SH-SY5Y (cell line): ENCODE data around the gene SHISA4.

Experiments used
- GATA2 ChIP-seq: IDR thresholded peaks from 2 replicates; pipeline ENCODE4 v1.6.1; 2011; ENCODE audit warnings: mild to moderate bottlenecking, low read depth, low read length
- GATA3 ChIP-seq: IDR thresholded peaks from 2 replicates; pipeline ENCODE4 v1.6.1; 2011; ENCODE audit warnings: low read depth, mild to moderate bottlenecking, low read length, moderate library complexity

DNA sequence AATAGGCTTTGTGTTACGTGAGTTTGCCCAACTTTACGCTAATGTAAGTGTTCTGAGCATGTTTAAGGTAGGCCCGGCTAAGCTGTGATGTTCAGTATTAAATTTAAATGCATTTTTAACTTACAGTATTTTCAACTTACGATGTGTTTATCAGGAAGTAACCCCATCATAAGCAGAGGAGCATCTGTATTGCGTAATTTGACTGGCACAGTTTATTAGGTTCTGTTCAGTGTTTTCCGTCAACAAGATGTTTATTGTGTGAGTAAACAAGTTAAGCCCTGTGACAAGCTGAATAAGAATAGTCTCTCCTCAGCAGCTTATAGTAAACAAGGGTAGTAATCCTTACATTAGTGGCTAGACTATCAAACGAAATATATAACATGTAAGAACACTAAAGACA lies 27.2 kb upstream of the SHISA4 start:
- TF ChIP-seq GATA2, result no peak
- TF ChIP-seq GATA3, result no peak
